SK-N-MC (cell line): ENCODE data around the gene CD163.

Experiments
- DNase-seq: peaks from one replicate; pipeline ENCODE4 v3.0.0-alpha.2; 2011; ENCODE audit warnings: low read depth, low spot score
- H3K27ac ChIP-seq: fragments of 200-600 bp; sonication (generic); 2 replicates; pipeline ENCODE4 v1.5.1; 2016; ENCODE audit warnings: mixed run types
- H3K36me3 ChIP-seq: fragments of 200-600 bp; sonication (generic); 2 replicates; pipeline ENCODE4 v1.6.1; 2017; ENCODE audit warnings: antibody characterized with exemption, low read length, mixed read lengths; ENCODE audit not compliant: insufficient read depth
- H3K4me3 ChIP-seq: fragments of 200-600 bp; sonication (generic); 2 replicates; pipeline ENCODE4 v1.5.1; 2016
- H3K9ac ChIP-seq: fragments of 200-600 bp; sonication (generic); 2 replicates; pipeline ENCODE4 v1.8.0; 2017; ENCODE audit warnings: mixed run types, mixed read lengths; ENCODE audit not compliant: insufficient read length
- H3K9me3 ChIP-seq: fragments of 200-600 bp; sonication (generic); 2 replicates; pipeline ENCODE4 v1.6.1; 2017; ENCODE audit warnings: low read depth, mild to moderate bottlenecking, antibody characterized with exemption, low read length, moderate library complexity, mixed read lengths
- EZH2 ChIP-seq: fragments of 200-600 bp; sonication (generic); IDR thresholded peaks from one replicate; pipeline ENCODE4 v1.6.1; 2017; ENCODE audit warnings: antibody characterized with exemption
- FOXP2 ChIP-seq: optimal IDR thresholded peaks from 2 replicates; pipeline ENCODE3; 2011; ENCODE audit warnings: mild to moderate bottlenecking, moderate library complexity; ENCODE audit not compliant: insufficient read depth; ENCODE audit errors: extremely low read length, control extremely low read depth
- POLR2AphosphoS5 ChIP-seq: IDR thresholded peaks from 2 replicates; pipeline ENCODE4 v1.6.1; 2012; ENCODE audit warnings: mild to moderate bottlenecking, low read depth, low read length, borderline replicate concordance

Gene CD163

GRCh38 chr12:7479771-7480170, 23.8 kb downstream of the CD163 start:
- no peaks in the 10 kb centered on the region for H3K9me3 ChIP-seq
- peak; percentile 26 for DNase-seq
- H3K27ac ChIP-seq, result peak overlapping the region; percentile 38; the same call in 1 of the 2 replicates
- H3K36me3 ChIP-seq, result no peaks in the 10 kb centered on the region
- H3K4me3 ChIP-seq, result no peak overlapping the region
- TF ChIP-seq EZH2 (no peak), POLR2AphosphoS5 (no peak), FOXP2 (no peak)
- no peak overlapping the region for H3K9ac ChIP-seq

GRCh38 chr12:7472060-7472459, 31.5 kb downstream of the CD163 start:
- Histone ChIP-seq H3K4me3 (no peak overlapping the region), H3K9me3 (no peaks in the 10 kb centered on the region), H3K27ac (no peak overlapping the region), H3K36me3 (no peaks in the 10 kb centered on the region), H3K9ac (no peak overlapping the region)
- no peak for DNase-seq
- TF ChIP-seq POLR2AphosphoS5 (no peak), FOXP2 (no peak), EZH2 (no peak)

- TF ChIP-seq FOXP2 (no peak), POLR2AphosphoS5 (no peak), EZH2 (no peak)
- peak; percentile 35 for DNase-seq
- Histone ChIP-seq H3K4me3 (no peak overlapping the region), H3K9ac (no peak overlapping the region), H3K36me3 (no peaks in the 10 kb centered on the region), H3K9me3 (no peaks in the 10 kb centered on the region), H3K27ac (no peak overlapping the region)
These were observed 43.0 kb downstream of the CD163 start for GRCh38 chr12:7460375-7461259.

- Histone ChIP-seq H3K27ac (no peak overlapping the region), H3K9ac (no peak overlapping the region), H3K9me3 (no peaks in the 10 kb centered on the region), H3K36me3 (no peaks in the 10 kb centered on the region), H3K4me3 (no peak overlapping the region)
- no peak for TF ChIP-seq EZH2
- no peak for TF ChIP-seq FOXP2
- no peak for TF ChIP-seq POLR2AphosphoS5
- no peak for DNase-seq
These were observed 43.6 kb downstream of the CD163 start for GRCh38 chr12:7459973-7460372.

- Histone ChIP-seq H3K27ac (no peak overlapping the region), H3K9me3 (no peaks in the 10 kb centered on the region), H3K4me3 (no peak overlapping the region), H3K9ac (no peak overlapping the region), H3K36me3 (no peaks in the 10 kb centered on the region)
- TF ChIP-seq EZH2 (no peak), FOXP2 (no peak), POLR2AphosphoS5 (no peak)
- DNase-seq, result no peak
These were observed 51.8 kb downstream of the CD163 start for GRCh38 chr12:7451756-7452155.

- no peaks in the 10 kb centered on the region for H3K36me3 ChIP-seq
- no peak overlapping the region for H3K27ac ChIP-seq
- DNase-seq, result no peak
- H3K9ac ChIP-seq, result no peak overlapping the region
- no peaks in the 10 kb centered on the region for H3K9me3 ChIP-seq
- H3K4me3 ChIP-seq, result no peak overlapping the region
- TF ChIP-seq FOXP2 (no peak), EZH2 (no peak), POLR2AphosphoS5 (no peak)
These were observed 52.9 kb downstream of the CD163 start for GRCh38 chr12:7450667-7451066.

- Histone ChIP-seq H3K9me3 (no peaks in the 10 kb centered on the region), H3K9ac (no peak overlapping the region), H3K4me3 (no peak overlapping the region), H3K27ac (no peak overlapping the region), H3K36me3 (no peaks in the 10 kb centered on the region)
- no peak for TF ChIP-seq FOXP2
- TF ChIP-seq POLR2AphosphoS5, result no peak
- no peak for TF ChIP-seq EZH2
- DNase-seq, result no peak
These were observed 55.5 kb downstream of the CD163 start for GRCh38 chr12:7448099-7448498.

- no peak overlapping the region for H3K9ac ChIP-seq
- no peak for TF ChIP-seq POLR2AphosphoS5
- TF ChIP-seq EZH2, result no peak
- TF ChIP-seq FOXP2, result no peak
- H3K36me3 ChIP-seq, result no peaks in the 10 kb centered on the region
- no peak overlapping the region for H3K27ac ChIP-seq
- H3K9me3 ChIP-seq, result no peaks in the 10 kb centered on the region
- no peak for DNase-seq
- H3K4me3 ChIP-seq, result no peak overlapping the region
These were observed 59.0 kb downstream of the CD163 start for GRCh38 chr12:7444537-7444936.

GRCh38 chr12:7444076-7444475, 59.5 kb downstream of the CD163 start, which contains the start of gene CD163L1:
CD163L1 (minus strand) TSS chr12:7444153; CDS start chr12:7444127, 26 bp downstream.
- Histone ChIP-seq H3K4me3 (no peak within 1 kb of the TSS), H3K36me3 (no peaks in the 10 kb centered on the region), H3K9me3 (no peaks in the 10 kb centered on the region), H3K9ac (no peak within 1 kb of the TSS), H3K27ac (no peak within 1 kb of the TSS)
- DNase-seq, result no peak
- no peak for TF ChIP-seq EZH2
- TF ChIP-seq FOXP2, result no peak
- no peak for TF ChIP-seq POLR2AphosphoS5
